Measurements from ENCODE around the gene DLL3. TPM values are rescaled to one million over a fixed set of nuclear protein-coding genes. Genes with fewer than 3 reads are reported as not detected.

DLL3 gene
- total RNA-seq, 1 experiment from 2014 or later: 4.0 TPM

DNA sequence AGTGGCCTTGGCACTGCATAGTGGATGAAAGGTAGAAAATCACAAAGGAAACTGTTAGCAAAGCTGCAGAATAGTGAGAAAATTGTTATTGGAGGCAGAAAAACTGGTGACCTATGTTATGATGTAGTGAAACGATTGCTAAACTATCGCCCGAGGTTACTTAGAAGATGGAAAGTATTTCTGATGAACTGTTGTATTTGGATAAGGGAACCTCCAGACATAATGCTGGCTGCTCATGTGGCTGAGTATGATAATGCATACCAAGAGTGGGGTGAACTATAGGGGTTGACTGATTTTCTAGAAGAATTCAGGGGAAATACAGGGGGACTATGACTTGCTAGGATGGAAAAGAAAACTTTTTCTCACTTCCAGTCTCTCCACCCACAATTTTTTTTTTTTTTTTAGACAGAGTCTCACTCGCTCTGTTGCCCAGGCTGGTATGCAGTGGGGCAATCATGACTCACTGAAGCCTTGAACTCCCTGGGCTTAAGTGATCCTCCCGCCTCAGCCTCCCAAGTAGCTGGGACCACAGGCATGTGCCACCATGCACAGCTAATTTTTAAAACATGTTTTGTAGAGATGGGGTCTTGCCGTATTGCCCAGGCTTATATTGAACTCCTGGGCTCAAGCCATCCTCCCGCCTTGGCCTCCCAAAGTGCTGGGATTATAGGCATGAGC is 45.6 kb downstream of the DLL3 start:
- DNase-seq (ENCODE audit: extremely low read depth, low read depth): no peak

DNA sequence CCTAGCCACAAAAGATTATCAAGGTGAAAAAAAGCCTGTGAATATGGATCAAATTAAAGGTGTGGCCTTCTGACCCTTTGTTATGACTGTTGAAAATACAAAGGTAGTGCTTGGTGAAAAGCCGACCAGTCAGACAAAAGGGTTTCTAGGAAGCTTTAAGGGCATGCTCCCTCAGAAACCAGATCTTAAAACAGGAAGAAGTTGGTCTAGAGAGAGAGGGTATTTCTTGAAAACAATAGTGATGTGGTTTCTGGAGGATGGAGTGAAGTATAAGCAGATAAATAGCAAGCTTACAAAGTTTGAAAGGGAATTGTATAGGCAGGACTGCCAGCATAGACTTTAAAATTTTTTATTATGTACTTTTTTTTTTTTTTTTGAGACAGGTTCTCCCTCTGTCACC is 46.2 kb downstream of the DLL3 start:
- DNase-seq (ENCODE audit: extremely low read depth, low read depth): no peak

DNA sequence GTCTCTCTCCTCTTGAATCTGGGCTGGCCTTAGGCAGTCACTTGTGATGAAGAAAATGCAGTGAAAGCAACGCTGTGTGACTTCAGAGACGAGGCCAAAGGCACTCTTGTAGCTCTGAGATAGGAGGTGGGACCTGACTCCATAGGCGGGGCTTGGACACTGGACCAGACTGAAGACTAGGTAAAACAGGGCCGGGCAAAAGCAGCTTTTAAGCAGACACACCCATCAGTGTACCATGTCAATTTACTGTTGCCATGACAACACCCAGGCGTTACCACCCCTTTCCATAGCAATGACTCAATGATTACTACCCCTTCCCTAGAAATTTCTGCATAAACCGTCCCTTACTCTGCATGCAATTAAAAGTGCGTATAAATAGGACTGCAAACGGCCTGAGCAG is 47.9 kb downstream of the DLL3 start:
- DNase-seq (ENCODE audit: extremely low read depth, low read depth): no peak

DNA sequence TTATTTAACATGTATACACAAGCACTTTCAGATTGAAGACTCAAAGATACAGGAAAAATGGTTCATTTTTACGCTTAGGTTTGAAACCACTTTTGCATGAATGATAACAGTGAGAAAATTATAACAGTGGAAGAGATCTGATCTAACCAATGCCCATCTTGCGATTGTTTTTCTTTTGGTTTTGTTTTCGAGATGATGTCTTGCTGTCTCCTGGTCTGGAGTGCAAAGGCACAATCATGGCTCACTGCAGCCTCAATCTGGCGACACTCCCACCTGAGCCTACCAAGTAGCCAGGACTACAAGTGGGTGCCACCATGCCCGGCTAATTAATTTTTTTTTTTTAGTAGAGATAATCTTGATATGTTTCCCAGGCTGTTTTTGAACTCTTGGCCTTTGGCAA is 51.5 kb downstream of the DLL3 start:
- no peak for DNase-seq (ENCODE audit: extremely low read depth, low read depth)

DNA sequence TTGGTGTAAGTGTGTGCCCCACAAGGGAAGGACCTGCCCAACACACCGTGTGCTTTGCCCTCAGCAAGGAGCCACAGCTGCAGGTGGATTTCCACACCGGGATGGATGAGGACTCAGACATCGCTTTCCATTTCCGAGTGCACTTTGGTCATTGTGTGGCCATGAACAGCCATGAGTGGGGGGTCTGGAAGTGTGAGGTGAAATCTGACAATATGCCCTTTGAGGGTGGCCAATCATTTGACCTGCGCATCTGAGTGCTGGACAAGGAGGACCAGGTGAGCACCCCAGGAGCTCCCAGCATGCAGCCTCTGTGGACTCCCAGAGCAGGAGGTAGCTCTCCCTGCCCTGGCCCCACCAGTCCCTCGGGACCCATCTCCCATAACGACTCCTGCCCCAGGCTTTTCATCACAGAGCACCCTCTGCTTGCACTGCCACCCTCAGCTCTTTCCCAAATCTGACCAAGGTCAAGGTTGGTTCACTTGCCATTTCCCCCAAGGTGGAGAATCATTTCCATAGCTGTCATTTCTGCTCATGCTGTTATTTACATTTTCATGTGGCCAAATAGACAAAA is 54.4 kb downstream of the DLL3 start:
- DNase-seq (ENCODE audit: extremely low read depth, low read depth): no peak

DNA sequence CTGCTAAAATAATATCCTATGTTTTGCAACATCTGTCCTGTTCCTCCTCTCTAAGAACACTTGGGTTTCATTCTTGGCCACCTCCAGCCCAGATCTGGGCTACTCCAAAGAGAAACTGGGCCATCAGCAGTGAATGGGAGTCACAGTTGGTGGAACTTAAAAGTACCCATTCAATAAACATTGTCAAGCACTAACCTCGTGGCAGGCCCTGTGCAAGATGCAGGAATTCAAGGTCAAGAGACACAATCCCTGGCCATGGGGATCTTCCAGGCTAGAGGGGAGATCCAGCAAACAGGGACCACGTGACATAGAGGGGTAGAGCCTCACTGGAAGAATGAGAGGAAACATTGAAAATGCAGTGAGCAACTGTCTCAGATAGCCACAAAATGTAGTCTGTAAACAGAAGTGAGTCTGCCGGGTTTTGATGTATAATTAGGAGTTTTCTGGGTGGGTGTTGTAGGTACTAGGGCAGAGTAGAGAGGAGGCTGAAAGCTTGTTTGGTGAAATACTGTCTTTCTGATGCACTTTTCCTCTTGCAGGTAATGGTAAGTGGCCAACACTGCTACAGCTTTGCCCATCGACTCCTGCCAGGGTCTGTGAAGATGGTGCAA is 56.1 kb downstream of the DLL3 start:
- no peak for DNase-seq (ENCODE audit: extremely low read depth, low read depth)

DNA sequence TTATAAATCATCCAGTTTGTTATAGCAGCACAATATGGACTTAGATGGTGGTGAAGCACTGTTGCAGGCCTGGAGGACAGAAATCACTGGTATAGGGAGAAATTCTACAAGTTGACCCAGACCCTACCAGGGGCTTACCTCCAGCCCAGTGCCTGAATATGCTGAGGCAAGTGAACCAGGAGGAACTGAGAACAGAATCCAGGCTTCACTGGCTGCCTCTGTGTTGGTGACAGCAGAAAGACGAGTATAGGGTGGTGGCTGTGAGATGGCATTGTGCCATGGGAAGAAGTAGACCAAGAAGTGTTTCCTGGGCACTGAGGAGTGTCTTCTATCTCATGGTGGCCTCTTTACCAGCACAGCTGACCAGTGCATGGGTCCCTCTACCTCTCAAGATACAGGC is 57.1 kb downstream of the DLL3 start:
- no peak for DNase-seq (ENCODE audit: extremely low read depth, low read depth)

Other genes starting within 250 kb of the DLL3 start
- gene IFNL2, start 230.6 kb upstream of the DLL3 start, total RNA-seq (2014; rRNA removed; shearing (Covaris generic)): not detected in 2 replicates
- gene IFNL1, start 202.5 kb upstream of the DLL3 start, total RNA-seq (2014; rRNA removed; shearing (Covaris generic)): not detected in 2 replicates
- gene LRFN1, start 178.1 kb upstream of the DLL3 start, total RNA-seq (2014; rRNA removed; shearing (Covaris generic)): 0.66 and 0.79 TPM in 2 replicates
- not detected in 2 replicates for gene GMFG, start 162.9 kb upstream of the DLL3 start, total RNA-seq (2014; rRNA removed; shearing (Covaris generic))
- gene SAMD4B, start 156.5 kb upstream of the DLL3 start, total RNA-seq (2014; rRNA removed; shearing (Covaris generic)): 57.7 and 57.8 TPM in 2 replicates
- 21.1 and 27.7 TPM in 2 replicates for gene PAF1, start 107.8 kb upstream of the DLL3 start, total RNA-seq (2014; rRNA removed; shearing (Covaris generic))
- 20.8 and 22.5 TPM in 2 replicates for gene MED29, start 107.6 kb upstream of the DLL3 start, total RNA-seq (2014; rRNA removed; shearing (Covaris generic))
- 15.1 and 24.6 TPM in 2 replicates for gene ZFP36, start 92.1 kb upstream of the DLL3 start, total RNA-seq (2014; rRNA removed; shearing (Covaris generic))
- gene PLEKHG2, start 86.3 kb upstream of the DLL3 start, total RNA-seq (2014; rRNA removed; shearing (Covaris generic)): 16.7 and 18.0 TPM in 2 replicates
- 541 and 944 TPM in 2 replicates for gene RPS16, start 63.0 kb upstream of the DLL3 start, total RNA-seq (2014; rRNA removed; shearing (Covaris generic))
- gene SUPT5H, start 53.4 kb upstream of the DLL3 start, total RNA-seq (2014; rRNA removed; shearing (Covaris generic)): 42.3 and 48.4 TPM in 2 replicates
- 75.6 and 81.7 TPM in 2 replicates for gene TIMM50, start 18.1 kb upstream of the DLL3 start, total RNA-seq (2014; rRNA removed; shearing (Covaris generic))
- not detected in 2 replicates for gene SELENOV, start 16.2 kb downstream of the DLL3 start, total RNA-seq (2014; rRNA removed; shearing (Covaris generic))
- 3.3 and 4.9 TPM in 2 replicates for gene EID2B, start 33.9 kb downstream of the DLL3 start, total RNA-seq (2014; rRNA removed; shearing (Covaris generic))
- gene EID2, start 41.2 kb downstream of the DLL3 start, total RNA-seq (2014; rRNA removed; shearing (Covaris generic)): 10.7 and 12.6 TPM in 2 replicates
- not detected in 2 replicates for gene LGALS13, start 103.6 kb downstream of the DLL3 start, total RNA-seq (2014; rRNA removed; shearing (Covaris generic))
- gene LGALS16, start 157.0 kb downstream of the DLL3 start, total RNA-seq (2014; rRNA removed; shearing (Covaris generic)): not detected in 2 replicates
- not detected in 2 replicates for gene LGALS14, start 205.5 kb downstream of the DLL3 start, total RNA-seq (2014; rRNA removed; shearing (Covaris generic))
- not detected in 2 replicates for gene CLC, start 239.1 kb downstream of the DLL3 start, total RNA-seq (2014; rRNA removed; shearing (Covaris generic))